ENCODE data around the gene MAPK14.
"Not testable (repeated sequence)": the region's sequence is repeated elsewhere in the genome, so short reads cannot be mapped to it uniquely, and the experiment has no call there.

Gene MAPK14

DNA sequence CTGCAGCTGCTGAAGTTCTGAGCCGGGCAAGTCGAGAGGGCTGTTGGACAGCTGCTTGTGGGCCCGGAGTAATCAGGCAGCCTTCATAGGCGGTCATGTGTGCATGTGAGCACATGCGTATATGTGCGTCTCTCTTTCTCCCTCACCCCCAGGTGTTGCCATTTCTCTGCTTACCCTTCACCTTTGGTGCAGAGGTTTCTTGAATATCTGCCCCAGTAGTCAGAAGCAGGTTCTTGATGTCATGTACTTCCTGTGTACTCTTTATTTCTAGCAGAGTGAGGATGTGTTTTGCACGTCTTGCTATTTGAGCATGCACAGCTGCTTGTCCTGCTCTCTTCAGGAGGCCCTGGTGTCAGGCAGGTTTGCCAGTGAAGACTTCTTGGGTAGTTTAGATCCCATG is 81.5 kb downstream of the MAPK14 start:
- no peak for DNase-seq

DNA sequence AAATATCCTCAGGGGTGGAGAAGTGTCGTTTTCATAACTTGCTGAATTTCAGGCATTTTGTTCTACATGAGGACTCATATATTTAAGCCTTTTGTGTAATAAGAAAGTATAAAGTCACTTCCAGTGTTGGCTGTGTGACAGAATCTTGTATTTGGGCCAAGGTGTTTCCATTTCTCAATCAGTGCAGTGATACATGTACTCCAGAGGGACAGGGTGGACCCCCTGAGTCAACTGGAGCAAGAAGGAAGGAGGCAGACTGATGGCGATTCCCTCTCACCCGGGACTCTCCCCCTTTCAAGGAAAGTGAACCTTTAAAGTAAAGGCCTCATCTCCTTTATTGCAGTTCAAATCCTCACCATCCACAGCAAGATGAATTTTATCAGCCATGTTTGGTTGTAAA is 82.4 kb downstream of the MAPK14 start:
- DNase-seq = no peak

DNA sequence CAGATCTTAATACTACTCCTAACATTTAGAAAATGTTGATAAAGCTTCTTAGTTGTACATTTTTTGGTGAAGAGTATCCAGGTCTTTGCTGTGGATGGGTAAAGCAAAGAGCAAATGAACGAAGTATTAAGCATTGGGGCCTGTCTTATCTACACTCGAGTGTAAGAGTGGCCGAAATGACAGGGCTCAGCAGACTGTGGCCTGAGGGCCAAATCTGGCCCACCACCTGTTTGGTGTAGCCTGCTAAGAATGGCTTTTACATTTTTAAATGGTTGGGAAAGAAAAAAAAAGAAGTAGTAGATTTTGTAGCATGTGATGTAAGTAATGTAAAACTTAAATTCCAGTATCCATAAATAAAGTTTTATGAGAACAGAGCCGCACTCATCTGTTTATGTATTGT is 83.3 kb downstream of the MAPK14 start:
- no peak for DNase-seq

DNA sequence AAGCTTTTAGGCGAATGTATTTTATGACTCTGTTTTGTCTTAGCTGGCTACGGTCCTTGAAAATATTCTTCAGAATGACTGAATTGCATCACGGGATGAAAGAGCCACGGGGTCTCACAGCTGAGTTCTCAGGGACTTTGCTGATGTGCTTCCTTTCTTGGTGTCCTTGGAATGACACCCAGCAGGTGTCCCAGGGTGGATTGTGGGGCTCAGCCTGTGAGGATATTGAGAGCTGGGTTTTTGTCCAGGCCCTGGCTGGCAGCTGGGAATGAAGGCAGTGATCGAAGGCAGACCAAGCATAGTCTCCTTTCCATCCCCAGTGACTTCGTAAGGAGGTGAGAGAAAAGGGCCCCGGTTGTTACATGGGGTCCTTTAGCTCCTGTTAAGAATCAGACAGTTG is 83.9 kb downstream of the MAPK14 start:
- no peak for DNase-seq

DNA sequence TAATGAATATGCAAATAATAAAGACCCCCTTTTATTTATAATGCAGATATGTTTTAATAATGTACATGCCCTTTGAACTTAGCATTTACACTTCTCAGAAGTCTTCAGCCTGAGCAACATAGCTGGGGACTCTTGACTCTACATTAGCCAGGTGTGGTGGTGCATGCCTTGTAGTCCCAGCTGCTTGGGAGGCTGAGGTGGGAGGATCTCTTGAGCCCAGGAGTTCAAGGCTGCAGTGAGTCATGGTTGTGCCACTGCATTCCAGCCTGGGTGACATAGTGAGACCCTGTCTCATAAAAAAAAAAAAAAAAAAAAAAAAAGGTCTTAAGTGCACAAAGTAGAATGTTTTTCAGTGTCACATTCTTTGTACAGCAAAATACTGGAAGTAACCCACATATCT is 85.4 kb downstream of the MAPK14 start:
- no peak for DNase-seq

DNA sequence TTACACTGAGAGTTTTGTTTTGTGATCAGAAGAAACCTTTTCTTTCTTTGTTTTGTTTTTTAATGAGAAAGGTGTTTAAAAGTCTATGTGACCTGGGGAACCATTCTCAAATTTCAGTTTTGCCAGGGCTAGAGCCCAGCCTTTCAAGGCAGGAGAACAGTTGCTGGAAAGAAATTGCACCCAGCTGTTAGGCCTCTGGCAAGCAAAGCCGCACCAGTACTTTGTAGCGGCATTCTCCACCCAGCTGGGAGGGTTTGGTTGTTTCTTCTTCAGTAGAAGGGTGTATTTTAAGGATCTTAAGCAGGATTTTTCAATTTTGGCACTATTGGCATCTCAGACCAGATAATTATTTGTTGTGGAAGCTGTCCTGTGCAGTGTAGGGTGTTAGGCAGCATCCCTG is 86.1 kb downstream of the MAPK14 start:
- DNase-seq = no peak

GRCh38 chr6:36114798-36115408 is 87.3 kb downstream of the MAPK14 start:
- DNase-seq = no peak

GRCh38 chr6:36115412-36115811 is 87.8 kb downstream of the MAPK14 start:
- no peak for DNase-seq

GRCh38 chr6:36116066-36116864 is 88.7 kb downstream of the MAPK14 start:
- no peak for DNase-seq

DNA sequence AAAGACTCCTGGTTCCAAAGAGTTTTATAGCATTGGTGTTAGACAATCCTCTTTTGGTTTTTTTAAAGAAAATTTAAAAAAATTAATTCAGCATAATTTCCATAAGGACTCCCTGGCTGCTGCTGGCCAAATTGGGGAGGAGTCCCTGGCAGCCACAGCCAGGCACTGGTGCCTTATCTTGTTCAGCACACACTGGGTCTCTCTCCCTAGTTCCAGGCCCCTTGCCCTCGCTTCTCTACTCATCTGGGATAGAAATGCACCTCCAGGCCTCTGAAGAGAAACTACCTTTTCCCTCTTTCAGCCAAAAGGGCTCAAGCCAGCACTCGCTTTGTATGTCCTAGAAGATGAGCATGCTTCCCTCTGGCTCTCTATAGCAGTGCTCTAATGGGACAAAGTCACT is 89.3 kb downstream of the MAPK14 start:
- no peak for DNase-seq

GRCh38 chr6:36117658-36118549 is 90.3 kb downstream of the MAPK14 start:
- DNase-seq = no peak

- DNase-seq = peak in 1 of 2 donors; percentile 31
Measured at GRCh38 chr6:36118550-36119107, 91.0 kb downstream of the MAPK14 start.

DNA sequence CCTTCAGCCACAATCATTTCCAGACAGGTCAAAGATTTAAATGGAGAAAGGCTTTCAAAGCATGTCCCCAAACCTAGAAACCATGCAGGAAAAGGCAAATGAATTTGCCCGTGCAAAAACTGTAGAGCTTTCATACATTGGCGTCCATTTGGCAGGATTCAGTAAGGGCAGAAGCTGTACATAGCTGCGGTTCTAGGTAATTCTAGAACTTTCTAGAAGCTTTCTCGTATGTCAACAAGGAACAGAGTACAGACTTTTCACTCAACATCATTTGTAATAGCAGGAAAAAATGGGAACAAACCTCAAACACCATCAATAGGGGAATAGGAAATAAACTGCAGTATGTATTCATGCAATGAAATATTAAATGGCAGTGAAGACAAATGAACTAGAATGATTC is 91.6 kb downstream of the MAPK14 start:
- DNase-seq = no peak

GRCh38 chr6:36120018-36120417 is 92.4 kb downstream of the MAPK14 start:
- DNase-seq = no peak

DNA sequence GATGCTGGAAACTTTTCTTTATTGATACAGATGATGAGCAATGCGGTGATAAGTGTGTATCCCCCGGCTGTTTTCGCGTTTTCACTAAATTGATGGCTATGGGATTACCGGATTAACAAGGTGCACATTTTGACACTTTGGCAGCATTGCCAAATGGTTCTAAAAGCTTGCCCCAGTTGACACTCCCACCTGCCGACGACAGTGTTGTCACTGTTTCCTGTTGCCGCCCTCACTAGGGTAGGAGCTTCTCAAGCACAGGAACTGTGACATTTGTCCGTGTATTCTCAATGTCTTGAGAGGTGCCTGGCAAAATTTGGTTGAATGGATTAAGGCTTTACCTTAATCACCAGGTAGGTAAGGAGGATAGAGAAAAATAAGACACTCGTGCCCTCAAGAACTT is 92.9 kb downstream of the MAPK14 start:
- peak; percentile 39 to 52 for DNase-seq

GRCh38 chr6:36120979-36121786 is 93.6 kb downstream of the MAPK14 start:
- DNase-seq = peak; percentile 35 to 39

DNA sequence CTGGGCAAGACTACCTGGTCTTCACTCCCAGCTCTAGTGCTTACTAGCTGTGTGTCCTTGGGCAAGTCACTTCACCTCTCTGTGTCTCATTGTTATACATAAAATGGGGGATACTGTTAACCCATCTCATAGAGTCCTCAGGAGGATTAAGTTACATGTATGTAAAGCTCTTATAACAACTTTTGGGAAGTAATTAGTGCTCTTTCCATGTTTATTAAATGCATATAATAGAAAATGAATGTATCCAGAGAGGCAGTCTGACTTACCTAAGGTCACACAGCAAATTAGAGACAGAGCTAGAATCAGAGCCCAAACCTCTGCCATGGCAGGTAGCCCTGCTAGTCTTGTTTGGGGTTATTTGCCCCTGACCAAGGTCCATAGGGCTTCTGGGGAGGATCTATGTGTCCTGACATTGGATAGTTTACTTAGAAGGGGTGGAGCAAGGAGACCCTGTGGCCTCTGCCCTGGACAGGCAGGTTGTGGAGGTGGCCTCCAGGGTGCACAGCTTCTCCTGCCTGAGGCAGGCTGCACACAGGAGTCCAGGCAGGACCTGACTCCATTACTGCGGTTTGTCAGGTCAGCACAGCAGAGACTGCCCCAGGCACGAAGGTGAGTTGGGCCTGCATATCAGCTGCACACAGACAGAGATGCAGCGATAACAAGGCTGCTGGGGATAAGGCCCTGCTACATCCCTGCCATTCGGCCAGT is 94.3 kb downstream of the MAPK14 start:
- no peak for DNase-seq

DNA sequence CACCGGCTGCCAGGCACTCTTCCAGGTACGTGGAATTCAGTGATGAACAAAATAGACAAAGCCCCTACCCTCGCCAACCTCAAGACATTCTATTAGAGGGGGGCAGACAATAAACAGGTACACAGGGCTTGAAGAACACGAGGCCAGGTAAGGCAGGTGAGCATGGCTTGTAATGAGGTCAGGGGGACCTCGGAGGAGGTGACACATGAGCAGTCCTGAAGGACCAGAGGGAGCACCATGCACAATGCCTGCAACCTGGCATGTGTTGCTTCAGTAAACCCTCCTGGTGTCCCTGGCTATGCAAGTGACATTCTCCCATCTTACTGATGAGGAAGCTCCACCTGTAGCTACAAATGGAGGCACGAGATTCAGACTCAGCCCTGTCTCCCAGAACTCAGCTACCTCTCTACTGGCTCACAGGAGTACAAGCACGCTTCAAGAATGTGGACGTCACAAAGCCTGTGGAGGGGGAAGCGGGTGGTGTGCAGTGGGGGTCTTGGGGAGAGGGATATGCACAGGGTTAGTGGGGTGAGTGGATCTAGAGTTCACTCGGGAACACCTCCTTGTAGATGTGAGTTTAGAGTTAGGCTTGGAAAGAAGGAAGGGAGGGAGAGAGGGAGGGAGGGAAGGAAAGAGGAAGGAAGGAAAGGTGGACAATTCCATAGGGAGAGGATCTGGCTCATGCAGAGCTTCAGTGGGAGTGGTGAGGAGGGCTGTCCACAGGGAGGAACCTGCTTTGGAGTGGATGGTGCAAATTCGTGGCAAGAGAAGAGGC is 95.1 kb downstream of the MAPK14 start:
- DNase-seq = no peak

GRCh38 chr6:36123270-36124139 is 95.9 kb downstream of the MAPK14 start:
- DNase-seq = peak; percentile 88

- not testable (repeated sequence) for DNase-seq
Measured at GRCh38 chr6:36124346-36124745, 96.7 kb downstream of the MAPK14 start.

All from stimulated activated CD4-positive, alpha-beta T cell treated with anti-CD3 and anti-CD28 coated beads, Interleukin-2, amount 100 ng/mL, for 48 hours (primary cell).